GM19328 (cell line): Measurements from ENCODE around the gene FLT3.
"Not testable (repeated sequence)": the region's sequence is repeated elsewhere in the genome, so short reads cannot be mapped to it uniquely, and the experiment has no call there.

Source experiments
- ATAC-seq: cut with Tn5 transposase; IDR thresholded peaks from one replicate; pipeline ENCODE4 v1.9.1; 2021; ENCODE audit warnings: mild to moderate bottlenecking, moderate library complexity; ENCODE audit not compliant: unreplicated experiment

FLT3 gene

DNA sequence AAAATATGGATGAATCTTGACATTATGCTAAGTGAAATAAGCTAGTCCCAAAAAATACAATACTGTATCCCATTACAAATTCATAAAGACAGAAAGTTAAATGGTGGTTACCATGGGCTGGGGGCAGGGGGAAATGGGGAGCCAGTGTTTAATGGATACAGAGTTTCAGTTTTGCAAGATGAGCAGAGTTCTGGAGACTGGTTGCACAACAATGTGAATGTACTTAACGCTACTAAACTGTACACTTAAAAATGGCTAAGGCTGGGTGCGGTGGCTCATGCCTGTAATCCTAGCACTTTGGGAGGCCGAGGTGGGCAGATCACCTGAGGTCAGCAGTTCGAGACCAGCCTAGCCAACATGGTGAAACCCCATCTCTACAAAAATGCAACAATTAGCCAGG lies 1.5 kb upstream of the FLT3 start:
- not testable (repeated sequence) for ATAC-seq

DNA sequence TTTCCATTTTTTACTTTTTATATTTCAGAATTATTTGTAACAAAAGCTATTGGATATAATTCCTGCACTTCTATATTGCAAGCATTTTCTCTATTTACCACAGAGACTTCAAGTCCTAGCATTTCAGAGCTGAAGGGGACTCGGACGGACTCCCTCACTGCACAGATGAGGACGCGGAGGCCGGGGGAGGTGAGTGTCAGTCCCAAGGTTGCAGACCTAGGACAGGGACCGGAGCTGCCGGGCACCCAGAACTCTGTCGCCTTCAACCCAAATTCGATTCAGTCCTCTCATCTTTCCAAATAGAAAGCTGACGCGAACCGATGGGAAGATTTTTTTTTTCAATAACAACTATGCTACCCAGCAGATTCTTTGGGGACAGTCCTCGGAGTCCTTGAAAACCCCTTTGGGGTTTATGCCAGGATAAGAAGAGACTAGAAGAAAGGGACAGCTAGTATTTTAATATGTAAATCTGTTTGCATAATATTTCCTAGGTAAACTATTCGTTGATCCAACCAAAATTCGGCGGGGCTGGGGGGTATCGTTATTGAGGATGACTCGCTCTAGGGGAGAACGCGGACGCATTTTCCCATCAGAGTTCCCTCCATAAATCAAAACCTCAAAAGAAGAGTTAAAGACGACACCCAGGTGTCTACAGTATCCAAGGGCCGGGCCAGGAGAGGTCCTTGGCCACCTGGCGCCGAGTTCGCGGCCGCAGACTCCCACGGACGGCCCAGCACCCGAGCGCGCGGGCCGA lies 803 bp downstream of the FLT3 start:
- ATAC-seq = no peak

DNA sequence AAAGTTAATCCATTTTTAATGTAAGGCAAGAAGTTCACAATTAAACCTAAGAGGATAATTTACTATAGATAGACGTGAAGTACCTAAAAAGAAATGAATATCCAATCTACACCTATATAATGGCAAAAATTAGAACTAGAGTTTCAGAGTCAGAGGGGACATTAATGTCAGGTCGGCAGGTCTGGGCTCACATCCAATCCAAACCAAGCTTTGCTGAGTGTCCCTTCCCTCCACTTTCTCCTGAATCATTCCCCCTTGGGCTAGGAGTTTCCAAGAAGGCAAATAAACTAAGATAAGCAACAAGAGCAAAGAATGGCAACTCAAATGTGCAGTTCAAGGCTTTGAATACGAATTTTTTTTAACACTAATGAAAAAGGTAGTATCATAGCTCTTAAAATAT lies 2.9 kb downstream of the FLT3 start:
- ATAC-seq = no peak

DNA sequence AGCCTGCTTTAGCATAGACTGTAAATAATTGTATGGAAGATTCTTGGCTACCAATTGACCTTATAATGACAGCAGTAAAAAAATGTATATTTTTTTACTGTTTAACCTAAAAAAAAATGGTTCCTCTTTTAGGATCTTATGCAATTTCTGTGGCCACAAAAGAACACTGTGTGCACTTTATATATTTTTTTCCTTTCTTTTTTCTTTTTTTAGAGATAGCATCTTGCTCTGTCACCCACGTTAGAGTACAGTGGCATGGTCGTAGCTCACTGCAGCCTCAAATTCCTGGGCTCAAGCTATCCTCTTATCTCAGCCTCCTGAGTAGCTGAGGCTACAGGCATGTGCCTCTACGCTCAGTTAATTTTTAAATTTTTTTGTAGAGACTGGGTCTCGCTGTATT lies 6.1 kb downstream of the FLT3 start:
- ATAC-seq = no peak

DNA sequence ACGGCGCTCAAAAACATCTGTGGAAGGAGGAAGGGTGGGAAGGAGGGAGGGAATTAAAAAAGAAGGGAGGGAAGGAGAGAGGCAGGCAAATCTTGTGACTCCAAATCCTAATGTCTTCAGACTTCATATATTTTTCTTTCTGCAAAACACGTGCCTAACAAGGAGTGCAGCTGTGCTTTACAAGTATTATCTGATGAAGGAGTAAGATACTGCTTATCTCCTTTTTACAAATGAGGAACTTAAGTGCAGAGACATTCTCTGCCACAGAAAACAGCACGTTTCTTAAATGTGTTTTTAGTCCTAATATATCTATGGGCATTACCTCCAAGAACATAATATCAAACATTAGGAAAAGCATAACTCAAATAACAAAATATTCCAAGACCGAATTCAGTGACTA lies 6.5 kb downstream of the FLT3 start:
- no peak for ATAC-seq

DNA sequence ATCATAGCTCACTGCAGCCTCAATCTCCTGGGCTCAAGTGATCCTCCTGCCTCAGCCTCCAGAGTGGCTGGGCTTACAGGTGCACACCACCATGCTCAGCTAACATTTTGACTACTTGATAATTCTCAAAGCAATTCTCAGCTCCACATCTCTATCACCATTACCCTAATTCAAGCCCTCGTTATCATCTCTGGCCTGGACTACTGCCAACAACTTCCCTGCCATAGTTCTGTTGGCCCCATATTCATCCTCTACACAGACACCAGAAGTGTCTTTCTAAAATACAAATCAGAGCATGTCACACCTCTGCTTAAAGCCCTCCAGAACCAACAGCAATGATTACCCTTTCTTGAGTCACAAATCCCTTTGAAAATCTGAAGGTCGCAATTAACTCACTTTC lies 7.9 kb downstream of the FLT3 start:
- no peak for ATAC-seq

DNA sequence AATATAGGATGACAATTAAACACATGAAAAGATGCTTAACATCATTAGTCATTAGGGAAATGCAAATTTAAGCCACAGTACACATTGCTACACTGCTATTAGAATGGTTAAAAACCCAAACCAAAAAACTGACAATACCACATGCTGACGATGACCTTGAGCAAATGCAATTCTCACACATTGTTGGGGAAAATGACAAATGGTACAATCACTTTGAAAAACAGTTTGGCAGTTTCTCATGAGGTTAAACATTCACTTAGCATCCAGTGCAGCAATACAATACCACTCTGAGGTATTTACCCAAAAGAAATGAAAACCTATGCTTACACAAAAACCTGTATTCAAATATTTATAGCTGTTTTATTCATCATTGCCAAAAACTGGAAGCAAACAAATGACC lies 11.3 kb downstream of the FLT3 start:
- ATAC-seq = no peak

DNA sequence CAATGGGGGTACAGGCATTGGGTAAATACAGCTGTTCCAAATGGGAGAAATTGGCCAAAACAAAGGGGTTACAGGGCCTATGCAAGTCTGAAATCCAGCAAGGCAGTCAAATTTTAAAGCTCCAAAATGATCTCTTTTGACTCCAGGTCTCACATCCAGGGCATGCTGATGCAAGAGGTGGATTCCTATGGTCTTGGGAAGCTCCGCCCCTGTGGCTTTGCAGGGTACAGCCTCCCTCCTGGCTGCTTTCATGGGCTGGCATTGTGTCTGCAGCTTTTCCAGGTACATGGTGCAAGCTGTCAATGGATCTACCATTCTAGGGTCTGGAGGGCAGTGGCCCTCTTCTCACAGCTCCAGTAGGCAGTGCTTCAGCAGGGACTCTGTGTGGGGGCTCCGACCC lies 22.6 kb downstream of the FLT3 start:
- ATAC-seq = not testable (repeated sequence)

DNA sequence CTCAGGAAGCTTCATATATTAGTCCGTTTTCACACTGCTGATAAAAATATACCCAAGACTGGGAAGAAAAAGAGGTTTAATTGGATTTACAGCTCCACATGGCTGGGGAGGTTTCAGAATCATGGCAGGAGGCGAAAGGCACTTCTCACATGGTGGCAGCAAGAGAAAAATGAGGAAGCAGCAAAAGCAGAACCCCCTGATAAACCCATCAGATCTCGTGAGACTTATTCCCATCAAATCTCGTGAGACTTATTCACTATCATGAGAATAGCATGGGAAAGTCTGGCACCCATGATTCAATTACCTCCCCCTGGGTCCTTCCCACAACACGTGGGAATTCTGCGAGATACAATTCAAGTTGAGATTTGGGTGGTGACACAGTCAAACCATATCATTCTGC lies 23.1 kb downstream of the FLT3 start:
- no peak for ATAC-seq

DNA sequence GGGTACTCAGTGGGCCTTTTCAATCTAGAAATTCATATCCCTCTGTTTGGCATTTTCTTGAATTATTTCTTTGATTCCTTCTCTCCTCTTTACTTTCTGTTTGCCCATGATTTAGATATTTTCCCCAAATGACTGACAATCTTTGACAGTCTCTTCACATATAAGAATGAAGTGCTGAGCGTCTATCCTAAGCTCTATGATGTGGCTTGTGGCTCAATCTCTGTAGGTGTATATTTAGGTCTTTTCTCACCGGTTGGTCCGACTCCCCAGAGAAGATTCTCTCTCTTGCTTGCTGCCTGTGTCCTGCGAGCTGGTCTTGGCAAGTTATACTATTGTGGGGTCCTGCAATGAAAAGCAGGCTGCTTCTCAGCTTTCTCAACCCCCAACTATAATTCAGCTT lies 29.0 kb downstream of the FLT3 start:
- no peak for ATAC-seq

DNA sequence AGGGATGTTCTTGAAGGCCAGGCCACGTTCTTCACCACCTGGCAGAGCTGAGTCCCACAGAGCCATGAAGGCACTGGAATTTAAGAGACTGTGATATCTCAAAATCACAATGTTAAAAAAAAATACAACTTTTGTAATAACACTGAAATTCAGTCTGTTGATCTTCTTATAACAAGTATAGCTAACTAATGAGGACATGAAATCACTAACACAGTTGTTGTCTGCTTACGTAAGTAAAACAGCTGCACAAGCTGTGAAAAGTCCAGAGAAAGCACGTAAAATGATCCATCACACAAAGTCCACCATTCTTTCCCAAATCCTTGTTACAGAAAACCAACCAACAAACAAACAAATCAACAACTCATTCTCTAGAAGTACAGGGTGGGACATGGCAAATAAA lies 32.9 kb downstream of the FLT3 start:
- no peak for ATAC-seq

DNA sequence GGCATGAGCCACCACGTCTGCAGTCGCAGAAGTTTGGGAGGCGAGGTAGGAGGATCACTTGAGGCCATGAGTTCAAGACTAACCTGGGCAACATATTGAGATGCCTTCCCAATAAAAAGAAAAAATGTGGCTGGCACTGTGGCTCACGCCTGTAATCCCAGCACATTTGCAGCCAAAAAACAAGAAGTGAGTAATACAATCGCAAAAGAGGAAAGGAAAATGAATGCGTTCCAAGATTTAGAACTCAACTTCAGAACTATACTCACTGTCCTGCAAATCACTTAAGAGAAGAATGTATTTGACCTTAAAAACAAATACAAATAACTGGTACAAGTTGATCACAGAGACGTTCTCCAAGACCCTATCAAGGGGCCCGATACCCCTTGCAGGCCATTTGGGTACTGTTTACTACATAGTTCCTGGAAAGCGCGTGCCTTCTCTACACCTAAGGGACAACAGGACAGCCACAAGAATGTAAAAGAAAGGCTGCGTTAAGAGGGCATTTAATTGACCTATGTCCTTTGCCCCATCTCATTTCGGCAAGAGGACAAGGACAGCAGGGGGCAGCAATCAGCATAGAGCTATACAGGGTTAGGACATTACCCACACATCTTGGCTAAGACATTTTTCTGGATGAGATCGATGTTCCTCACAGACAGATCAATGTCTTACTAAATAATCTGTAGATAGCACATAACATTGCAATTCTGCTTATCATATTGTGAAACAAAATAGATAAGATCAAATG lies 41.3 kb downstream of the FLT3 start:
- no peak for ATAC-seq

DNA sequence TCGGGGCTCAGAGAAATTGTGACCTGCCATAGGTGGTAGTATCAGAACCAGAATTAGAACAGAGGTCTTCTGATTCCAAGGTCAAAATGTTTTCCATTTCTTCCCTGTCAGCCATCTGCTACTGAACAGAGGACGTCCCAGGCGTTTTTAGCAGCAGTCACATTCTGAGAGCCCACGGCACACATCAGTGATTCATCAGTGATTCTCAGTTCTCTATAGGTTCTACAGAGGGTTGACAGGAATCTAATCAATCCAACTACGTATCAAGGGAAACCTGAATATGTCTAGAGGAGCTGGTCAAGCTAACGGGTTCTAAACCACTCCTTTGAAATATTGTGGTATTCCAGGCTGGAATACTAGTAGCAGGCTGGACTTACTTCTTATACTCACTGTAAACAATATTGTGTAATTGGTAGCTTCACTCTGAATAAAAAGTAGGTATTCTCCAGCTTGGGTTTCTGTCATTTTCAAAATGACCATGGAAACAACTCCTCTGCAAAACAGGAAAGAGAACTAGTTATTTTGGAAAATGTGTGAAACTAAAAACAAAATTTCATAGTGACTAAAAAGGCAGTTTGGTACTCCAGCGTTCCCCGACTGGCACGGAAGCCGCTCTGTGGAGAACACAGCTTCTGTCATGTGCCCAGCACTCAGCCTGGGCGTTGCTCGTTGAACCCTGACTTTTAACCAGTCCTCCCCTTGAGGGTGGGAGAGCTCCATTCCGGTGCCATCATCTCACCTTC lies 43.2 kb downstream of the FLT3 start:
- no peak for ATAC-seq

DNA sequence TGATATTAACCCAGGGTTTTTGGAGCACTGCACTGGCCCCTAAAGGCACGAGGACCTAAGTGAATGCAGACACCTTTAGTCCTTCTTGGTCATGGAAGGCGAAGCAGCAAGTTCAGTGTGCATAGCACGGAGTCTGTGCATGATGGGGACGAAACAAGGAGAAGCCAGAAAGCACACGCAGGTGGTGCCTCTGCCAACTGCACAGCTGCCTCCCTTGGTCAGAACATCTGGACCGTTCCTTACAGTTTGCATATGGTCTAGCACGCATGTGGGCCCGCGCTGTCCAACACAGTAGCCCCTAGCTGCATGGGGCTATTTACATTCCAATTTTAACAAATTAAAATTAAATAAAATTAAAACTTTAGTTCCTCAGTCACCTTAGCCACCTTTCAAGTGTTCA lies 44.0 kb downstream of the FLT3 start:
- no peak for ATAC-seq

DNA sequence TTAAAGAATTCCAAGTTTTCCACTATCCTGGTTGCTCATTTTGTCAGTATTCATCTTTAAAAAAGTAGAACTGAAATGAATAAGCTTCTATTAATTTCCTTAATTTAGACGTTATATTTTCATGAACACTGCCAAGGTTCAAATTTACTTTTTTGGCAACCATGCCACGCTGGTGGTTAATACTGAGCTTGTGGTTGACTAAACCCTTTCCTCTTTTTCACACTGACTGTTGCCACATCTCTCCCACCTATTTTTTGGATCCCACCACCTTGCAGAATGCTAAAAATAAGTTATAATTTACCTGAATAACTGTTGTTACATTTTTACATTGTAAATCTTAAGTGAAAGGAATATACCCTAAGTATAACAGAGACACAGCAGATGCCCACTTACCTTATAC lies 45.0 kb downstream of the FLT3 start:
- no peak for ATAC-seq

DNA sequence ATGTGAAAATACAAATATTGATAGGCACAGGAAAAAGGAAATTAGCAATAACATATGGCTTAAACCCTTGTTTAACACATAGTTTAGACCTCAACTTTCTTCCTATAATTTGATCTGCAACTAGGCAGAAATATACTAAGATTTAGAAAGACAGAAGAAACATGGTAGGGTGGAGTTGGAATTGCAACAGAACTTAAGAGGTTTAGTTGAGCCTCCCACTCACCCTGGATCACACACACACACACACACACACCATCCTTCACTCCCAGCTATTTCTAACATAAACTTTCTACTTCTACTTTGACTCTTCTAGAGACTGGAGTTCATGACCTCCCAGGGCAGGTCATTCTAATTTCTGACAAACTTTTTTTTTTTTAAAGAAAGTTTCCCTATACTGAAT lies 47.4 kb downstream of the FLT3 start:
- no peak for ATAC-seq

DNA sequence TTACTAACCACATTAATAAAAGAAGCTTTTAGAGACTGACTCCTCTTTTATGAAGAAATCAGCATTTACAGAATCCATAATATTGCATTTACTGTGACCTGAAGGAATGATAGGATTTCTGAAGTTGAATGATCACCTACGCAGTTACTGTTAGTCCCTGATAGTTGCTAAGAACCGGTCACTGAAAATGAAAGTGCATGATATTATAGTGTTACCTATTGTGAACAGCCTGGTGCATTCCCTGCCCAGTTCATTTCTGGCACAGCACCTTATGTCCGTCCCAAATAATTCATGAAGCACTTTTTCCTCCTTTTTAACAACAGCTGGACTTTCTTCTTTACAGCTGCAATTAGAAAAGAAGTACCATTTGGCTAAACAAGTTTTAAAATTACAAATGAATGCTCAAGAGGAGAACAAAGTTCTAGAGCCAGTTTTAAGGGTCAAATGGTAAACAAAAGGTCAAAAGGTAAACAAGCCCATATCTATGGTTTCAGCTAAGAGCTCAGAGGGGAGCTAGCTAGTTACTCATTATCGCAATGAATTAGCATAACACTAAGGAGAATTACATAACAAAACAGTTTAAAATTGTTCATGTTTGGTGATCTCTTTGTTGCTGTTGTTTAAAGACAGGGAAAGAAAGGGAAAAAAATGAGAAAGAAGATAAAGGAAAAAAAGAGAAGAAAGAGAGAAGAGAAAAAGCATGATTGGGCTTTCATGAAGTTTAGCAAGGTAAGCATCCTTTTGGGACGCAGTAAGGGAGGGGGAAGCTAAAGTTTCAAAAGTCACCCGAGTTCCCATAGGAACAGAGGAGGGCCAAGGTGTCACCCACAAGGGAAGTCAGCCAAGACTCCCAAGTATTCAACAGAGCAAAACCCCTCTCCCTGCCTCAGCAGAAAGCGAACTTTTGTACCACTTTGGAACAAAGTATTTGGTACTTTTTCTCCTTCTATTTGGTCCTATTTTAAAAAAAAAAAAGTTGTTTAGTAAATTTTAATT lies 50.2 kb downstream of the FLT3 start:
- ATAC-seq = no peak

DNA sequence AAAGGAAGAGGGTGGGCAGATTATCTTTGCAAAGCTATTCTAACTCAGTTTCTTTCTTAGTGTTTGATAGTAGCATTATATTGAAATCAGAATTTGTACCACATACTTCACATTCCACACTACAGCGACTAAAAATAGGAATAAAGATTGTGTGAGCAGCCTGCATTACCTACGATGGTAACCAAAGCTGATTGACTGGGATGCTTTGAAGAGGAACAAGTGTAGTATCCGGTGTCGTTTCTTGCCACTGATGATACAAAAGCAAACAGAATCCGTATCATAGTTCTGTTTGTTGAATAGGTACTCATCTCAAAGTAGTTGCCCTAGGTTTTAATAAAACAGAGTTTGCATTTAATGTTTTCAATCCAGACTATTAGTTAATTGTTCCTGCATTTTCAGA lies 51.2 kb downstream of the FLT3 start:
- ATAC-seq = no peak

DNA sequence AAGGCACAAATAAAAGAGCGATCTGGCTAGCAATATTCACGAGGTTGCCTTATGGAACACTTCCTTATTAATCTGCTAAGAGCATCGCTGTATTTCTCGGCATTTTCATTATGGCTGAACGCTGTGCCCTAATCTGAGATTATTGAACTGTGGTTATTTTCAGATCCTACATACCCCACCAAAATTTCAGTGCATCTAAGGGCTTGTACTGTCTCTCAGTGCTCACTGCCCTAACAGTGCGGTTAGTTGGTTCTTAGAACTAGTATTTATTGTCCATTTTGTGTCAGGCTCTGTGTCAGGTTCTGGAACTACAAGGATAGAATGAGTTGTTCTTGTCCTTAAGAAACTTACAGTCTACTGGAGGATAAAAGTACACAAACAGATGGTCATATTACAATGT lies 51.6 kb downstream of the FLT3 start:
- no peak for ATAC-seq

DNA sequence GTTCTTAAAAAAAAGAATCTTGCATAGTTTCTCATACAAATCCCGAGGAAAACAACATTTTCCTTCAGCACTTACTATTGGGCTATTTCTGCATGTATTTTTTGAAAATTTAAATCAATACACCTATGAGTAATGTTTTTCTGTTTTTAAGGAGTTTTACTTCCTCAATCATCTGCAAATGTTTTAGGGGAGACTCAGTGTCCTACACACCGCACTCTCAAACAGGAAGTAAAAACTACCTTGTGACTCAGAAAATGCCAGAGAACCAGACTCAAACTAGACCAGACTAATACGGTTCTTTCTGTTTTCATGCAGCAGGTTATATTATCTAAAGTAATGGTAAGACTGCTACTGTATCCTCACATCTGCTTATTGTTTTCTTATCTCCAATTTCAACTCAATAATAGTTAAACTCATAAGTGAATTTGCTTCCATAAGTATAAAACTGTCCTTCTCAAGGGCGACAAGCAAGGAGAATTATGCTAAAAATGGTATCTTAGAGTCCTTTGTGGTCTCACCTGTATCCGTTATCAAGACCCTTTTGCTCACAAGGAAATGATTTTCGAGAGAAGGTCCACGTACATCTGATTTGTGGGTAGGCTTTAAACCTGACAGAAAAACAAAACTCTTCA lies 52.5 kb downstream of the FLT3 start:
- ATAC-seq = peak; percentile 77
